Measurements from ENCODE around the gene MAP1A.

The MAP1A gene

DNA sequence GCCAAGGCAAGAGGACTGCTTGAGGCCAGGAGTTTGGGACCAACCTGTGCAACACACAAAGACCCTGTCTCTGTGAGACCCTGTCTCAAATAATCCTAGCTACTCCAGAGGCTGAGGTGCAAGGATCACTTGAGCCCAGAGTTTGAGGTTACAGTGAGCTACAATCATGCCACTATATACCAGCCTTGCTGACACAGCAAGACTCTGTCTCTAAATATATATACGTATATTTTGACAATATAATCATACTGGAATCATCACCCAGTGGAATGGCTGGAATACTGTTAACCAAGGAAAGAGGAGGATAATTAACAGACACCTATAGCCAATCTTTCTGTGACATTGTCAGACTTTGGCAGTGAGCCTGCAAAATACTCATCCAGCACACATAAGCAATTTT lies 9.0 kb upstream of the MAP1A start:
- H3K4me3 ChIP-seq (ENCODE audit: low read depth, low read length) = no peak overlapping the region
- DNase-seq (ENCODE audit: low read depth) = no peak
- TF ChIP-seq MYC (IDR thresholded peaks at IDR 0.05; ENCODE audit: low read depth, low read length) = no peak
- TF ChIP-seq, protein P1, sequence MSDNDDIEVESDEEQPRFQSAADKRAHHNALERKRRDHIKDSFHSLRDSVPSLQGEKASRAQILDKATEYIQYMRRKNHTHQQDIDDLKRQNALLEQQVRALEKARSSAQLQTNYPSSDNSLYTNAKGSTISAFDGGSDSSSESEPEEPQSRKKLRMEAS (IDR thresholded peaks at IDR 0.05; ENCODE audit: low read depth, low read length) = no peak

DNA sequence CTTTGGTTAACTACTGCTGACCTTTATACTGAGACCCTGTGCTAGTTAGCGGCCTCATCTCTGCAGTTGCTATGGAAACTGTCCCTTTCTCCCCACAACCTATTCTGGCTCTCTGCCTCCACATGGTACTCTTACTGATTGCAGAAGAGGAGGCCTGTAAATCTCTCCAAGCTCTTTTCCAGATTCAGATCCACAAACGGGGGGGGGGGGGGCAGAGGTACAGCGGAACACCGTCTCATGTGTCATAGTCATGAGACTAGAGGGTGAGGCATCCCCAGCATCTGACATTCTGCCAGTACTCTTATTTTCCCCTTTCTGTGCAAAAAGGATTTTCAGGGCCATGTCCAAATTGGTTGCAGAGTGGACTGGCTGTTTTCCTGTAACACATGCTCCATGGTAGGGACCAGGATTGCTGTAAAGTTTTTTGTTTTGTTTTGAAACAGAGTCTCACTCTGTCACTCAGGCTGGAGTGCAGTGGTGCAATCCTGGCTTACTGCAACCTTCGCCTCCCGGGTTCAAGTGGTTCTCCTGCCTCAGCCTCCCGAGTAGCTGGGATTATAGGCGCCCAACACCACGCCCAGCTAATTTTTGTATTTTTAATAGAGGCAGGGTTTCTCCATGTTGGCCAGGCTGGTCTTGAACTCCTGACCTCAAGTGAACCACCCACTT lies 8.3 kb upstream of the MAP1A start:
- H3K4me3 ChIP-seq (ENCODE audit: low read depth, low read length) = peak overlapping the region; percentile 58
- TF ChIP-seq, protein P2, sequence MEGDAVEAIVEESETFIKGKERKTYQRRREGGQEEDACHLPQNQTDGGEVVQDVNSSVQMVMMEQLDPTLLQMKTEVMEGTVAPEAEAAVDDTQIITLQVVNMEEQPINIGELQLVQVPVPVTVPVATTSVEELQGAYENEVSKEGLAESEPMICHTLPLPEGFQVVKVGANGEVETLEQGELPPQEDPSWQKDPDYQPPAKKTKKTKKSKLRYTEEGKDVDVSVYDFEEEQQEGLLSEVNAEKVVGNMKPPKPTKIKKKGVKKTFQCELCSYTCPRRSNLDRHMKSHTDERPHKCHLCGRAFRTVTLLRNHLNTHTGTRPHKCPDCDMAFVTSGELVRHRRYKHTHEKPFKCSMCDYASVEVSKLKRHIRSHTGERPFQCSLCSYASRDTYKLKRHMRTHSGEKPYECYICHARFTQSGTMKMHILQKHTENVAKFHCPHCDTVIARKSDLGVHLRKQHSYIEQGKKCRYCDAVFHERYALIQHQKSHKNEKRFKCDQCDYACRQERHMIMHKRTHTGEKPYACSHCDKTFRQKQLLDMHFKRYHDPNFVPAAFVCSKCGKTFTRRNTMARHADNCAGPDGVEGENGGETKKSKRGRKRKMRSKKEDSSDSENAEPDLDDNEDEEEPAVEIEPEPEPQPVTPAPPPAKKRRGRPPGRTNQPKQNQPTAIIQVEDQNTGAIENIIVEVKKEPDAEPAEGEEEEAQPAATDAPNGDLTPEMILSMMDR (IDR thresholded peaks at IDR 0.05; ENCODE audit: low read depth, low read length) = no peak
- TF ChIP-seq POLR2A (IDR thresholded peaks at IDR 0.05; ENCODE audit: extremely low read depth, insufficient read length) (no peak), MYC (IDR thresholded peaks at IDR 0.05; ENCODE audit: low read depth, low read length) (no peak)
- TF ChIP-seq, protein P1 (IDR thresholded peaks at IDR 0.05; ENCODE audit: low read depth, low read length) = no peak
- no peak for DNase-seq (ENCODE audit: low read depth)

DNA sequence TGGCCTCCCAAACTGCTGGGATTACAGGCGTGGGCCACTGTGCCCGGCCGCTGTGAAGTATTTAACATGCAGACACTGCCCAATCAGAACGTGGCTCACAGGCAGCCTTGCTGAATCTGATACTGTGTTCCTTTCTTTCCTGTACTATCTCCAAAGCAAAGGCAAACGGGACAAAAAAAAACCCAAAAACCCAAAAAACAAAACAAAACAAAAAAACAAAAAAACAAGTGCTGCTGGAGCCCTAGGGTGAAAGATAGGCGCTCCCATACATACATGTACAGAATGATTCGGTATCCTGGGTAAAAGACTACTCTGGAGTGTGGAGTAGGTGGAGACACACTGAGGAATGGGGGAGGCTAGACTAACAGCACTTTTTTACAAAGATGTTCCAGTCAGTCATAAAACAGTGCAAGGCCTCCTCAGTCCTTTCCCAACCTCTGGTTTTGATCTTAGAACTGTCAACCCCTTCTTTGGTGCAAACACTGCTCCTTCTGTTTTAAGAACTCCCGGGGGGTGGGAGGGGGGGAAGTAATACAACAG lies 7.7 kb upstream of the MAP1A start:
- peak; percentile 45 for DNase-seq (ENCODE audit: low read depth)
- TF ChIP-seq, protein P1 (IDR thresholded peaks at IDR 0.05; ENCODE audit: low read depth, low read length) = no peak
- TF ChIP-seq MYC (IDR thresholded peaks at IDR 0.05; ENCODE audit: low read depth, low read length) = 0 out of 2 replicates have a peak, but pooled peaks have one; percentile 19
- peak overlapping the region; percentile 58 for H3K4me3 ChIP-seq (ENCODE audit: low read depth, low read length)

DNA sequence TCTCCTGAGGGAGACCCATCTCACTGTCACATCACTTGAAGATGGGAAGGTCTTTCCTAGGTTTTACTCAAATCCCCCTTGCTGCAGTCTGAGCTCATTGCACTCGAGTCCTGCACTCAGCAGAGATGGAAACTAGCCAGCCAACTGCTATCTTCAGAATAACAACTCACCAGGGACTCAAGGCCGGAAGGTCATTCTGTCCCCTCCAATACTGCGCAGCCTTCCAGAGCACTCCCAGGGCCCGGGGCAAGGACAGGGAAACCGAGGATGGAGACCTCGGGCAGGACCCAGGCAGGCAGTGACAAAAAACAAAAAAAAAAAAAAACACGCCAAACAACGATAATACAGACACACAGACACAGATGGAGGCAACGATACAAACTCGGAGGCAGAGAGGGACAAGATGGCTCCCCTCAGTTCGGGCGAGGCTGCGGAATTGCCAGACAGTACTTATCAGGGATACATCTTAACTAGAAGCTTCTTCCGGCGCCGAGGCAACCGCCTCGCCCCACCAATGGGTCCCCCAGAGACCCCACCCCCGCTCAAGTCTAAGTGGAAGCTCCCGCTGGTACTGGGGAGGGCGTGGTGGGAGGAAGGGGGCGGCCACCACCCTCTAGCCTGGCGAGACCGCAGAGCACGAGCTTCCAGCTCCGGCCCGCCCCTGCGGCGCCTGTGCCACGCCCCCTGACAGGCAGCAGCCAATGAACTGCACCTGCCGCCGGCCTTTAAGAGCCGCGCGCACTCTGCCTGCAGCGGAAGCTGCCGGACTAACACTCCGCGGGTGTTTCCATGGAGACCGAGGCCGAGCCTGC lies 7.0 kb upstream of the MAP1A start:
- DNase-seq (ENCODE audit: low read depth) = peak; percentile 99
- peak overlapping the region; percentile 58 for H3K4me3 ChIP-seq (ENCODE audit: low read depth, low read length)
- TF ChIP-seq POLR2A (IDR thresholded peaks at IDR 0.05; ENCODE audit: extremely low read depth, insufficient read length) (peak; percentile 54), MYC (IDR thresholded peaks at IDR 0.05; ENCODE audit: low read depth, low read length) (peak; percentile 88)
- TF ChIP-seq, protein P1 (IDR thresholded peaks at IDR 0.05; ENCODE audit: low read depth, low read length) = peak; percentile 93
- TF ChIP-seq, protein P2 (IDR thresholded peaks at IDR 0.05; ENCODE audit: low read depth, low read length) = peak; percentile 20

DNA sequence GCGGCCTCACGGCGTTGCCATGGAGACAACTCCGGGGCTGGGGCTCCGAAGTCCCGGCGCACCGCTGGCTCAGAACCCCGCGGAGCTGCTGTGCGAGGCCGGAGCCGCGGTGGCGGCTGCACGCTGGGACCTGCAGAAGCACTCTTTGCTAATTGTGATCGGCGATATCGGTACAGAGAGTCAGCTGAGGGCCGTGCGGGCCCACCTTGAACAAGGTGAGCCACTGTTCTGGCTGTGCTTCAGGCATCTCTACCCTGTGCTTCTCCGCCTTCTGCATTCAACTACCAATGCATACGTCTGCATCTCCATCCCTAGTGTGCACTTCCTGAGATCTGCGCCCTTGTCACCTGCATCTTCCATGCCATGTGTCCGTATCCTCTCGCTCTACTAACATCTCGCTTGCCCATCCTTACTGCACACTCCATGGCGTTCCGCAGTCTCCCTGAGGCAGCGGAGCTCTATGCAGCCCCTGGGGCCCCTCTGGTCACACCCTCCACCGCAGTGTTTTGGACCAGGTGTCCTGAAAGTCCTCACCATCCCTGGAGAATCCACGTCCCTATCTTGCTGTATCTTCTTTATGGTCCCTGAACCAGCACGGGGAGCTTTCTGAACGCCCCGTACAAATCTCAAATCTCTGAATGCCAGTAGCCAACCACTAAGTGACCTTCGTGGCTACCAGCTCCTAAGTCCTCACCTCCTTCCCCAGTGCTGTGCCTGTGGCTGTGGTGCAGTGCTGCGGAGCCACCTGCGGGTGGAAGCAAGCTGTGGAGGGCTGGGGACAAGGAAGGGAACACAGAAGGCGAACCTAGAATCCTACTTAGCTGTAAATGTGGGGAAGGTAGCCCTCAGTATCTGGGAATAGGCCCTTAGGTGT lies 6.2 kb upstream of the MAP1A start:
- DNase-seq (ENCODE audit: low read depth) = peak; percentile 66
- peak overlapping the region; percentile 56 for H3K4me3 ChIP-seq (ENCODE audit: low read depth, low read length)

More for the DNA sequence above, 6.2 kb upstream of the MAP1A start:
- TF ChIP-seq, protein P1 (IDR thresholded peaks at IDR 0.05; ENCODE audit: low read depth, low read length) = peak; percentile 35; the same call in 1 of the 2 replicates
- TF ChIP-seq, protein P2 (IDR thresholded peaks at IDR 0.05; ENCODE audit: low read depth, low read length) = peak; percentile 51
- TF ChIP-seq MYC (IDR thresholded peaks at IDR 0.05; ENCODE audit: low read depth, low read length) (peak; percentile 31; the same call in 1 of the 2 replicates), POLR2A (IDR thresholded peaks at IDR 0.05; ENCODE audit: extremely low read depth, insufficient read length) (no peak)
